Bone marrow (tissue), 2 donors: ENCODE measurements around the gene MGMT.

Experiments used
- DNase-seq, 2 donors: peaks; one replicate each; lab custom pipeline; 2025; lab: John Stamatoyannopoulos, UW

MGMT gene

DNA sequence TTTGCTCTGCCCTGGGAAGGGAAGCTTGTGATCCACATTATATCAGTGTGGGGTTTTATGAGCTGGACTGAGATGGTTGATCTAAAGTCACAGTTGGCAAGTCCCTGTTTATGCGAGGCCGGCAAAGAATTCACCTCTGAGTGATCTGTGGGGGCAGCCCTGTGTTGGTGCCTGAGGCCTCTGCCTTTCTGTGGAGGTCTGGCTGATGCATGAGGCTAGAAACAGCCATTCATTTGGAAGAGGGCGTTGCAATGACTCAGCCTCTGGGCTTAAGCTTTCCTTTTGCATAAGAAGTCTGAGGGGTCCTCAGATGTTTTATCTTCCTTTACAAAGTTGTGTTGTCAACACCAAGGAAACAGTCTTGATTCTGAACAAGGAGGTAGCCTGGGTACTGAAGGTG is 126.9 kb downstream of the MGMT start:
- DNase-seq, result no peak

DNA sequence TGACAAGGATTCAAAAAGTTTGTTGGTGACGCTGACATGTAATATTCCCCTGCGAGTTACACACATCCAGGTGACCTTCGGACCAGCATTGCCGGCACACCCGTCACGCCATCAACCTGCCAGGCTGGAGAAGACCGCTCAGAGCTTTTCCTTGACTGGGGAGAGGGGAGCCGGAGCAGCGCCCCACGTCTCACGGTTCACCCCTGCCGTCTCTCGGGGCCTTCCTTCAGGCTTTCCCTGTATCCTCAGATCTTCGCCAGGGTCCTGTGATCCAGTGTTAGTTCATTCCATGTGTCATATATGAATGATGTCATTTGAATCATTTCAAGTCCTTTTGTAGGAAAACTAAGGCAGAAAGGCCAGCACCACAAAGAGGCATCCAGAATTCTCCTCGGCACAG is 127.8 kb downstream of the MGMT start:
- DNase-seq, result no peak

GRCh38 chr10:129598413-129598812 is 131.4 kb downstream of the MGMT start:
- no peak for DNase-seq

- DNase-seq, result no peak
These were observed 132.1 kb downstream of the MGMT start for GRCh38 chr10:129599160-129599559.

GRCh38 chr10:129601737-129602136 is 134.7 kb downstream of the MGMT start:
- DNase-seq, result no peak

- no peak for DNase-seq
These were observed 136.0 kb downstream of the MGMT start for GRCh38 chr10:129602938-129603535.

DNA sequence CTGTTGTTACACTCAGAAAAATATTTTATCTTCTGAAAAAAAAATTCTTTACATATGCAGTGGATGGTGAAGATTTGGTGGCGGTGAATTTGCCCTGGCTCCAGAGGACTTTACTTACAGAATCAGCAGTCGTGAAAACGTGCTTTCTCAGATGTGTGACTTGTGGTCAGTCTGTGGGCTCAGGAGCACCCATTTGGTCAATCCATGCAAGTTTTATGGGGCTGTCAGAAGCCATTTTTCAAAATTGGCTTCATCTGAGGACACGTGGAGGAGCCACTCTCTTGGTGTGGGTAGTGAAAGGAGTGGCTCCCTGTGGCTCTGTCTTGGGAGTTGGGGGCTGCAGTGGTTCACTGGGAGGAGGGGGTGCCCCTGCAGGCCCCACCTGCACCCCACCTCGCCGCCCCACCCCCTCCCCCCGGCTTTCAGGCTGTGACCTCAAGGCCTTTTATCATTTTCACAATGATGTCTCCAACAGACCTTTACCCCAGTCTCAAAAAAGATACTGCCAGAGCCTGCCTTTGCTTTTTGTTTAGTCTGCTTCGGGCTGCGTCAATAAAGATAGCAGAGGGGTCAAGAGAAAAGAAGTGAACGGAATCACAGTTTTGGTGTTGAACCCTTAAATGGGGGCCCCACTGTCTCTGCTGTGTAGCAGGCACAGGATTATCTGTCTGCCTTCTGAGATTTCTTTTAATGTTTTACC is 137.4 kb downstream of the MGMT start:
- no peak for DNase-seq

- DNase-seq, result no peak
These were observed 138.4 kb downstream of the MGMT start for GRCh38 chr10:129605266-129605985.

- DNase-seq, result no peak
These were observed 139.0 kb downstream of the MGMT start for GRCh38 chr10:129605986-129606518.

DNA sequence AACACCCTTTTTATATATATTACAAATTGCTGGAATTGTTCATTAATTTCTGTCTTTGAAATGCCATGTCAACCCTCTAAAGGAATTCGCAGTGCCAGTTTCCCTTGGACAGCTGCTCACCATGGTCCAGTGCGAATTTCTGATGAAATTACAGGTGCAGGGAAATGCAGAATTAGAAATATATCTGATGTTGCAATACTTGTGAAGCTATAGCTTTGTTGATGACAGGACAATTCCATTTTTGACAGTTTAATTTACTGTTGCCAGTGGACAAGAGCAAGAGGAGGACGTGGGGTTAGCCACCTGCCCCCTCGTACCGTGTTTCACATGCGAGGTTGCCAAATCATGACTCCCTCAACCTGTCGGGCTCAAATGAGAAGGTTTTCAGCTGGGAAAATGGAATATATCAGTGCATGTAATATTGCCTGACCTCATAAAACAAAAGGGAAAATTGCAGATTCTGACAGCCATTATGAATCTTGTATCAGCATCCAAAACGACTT is 140.6 kb downstream of the MGMT start:
- no peak for DNase-seq

- DNase-seq, result no peak
These were observed 141.6 kb downstream of the MGMT start for GRCh38 chr10:129608653-129609052.

DNA sequence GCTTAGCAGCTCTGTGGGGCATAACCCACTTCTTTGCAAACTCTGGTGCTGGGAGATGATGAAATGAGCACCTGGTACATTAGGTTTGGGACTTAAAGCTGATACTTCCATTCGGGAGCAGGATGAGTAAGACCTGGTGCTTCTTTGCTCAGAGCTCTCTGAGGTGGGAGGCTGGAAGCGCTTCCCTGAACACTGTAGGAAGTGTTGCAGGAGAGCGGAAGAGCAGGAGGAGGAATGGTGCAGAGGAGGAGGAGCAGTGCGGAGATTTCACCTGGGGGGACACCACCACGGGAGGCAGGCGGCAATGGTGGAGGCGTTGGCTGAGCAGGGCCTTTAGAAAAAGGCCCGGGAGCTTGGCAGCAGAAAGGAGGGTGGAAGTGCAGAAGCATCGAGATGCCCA is 142.5 kb downstream of the MGMT start:
- no peak for DNase-seq

DNA sequence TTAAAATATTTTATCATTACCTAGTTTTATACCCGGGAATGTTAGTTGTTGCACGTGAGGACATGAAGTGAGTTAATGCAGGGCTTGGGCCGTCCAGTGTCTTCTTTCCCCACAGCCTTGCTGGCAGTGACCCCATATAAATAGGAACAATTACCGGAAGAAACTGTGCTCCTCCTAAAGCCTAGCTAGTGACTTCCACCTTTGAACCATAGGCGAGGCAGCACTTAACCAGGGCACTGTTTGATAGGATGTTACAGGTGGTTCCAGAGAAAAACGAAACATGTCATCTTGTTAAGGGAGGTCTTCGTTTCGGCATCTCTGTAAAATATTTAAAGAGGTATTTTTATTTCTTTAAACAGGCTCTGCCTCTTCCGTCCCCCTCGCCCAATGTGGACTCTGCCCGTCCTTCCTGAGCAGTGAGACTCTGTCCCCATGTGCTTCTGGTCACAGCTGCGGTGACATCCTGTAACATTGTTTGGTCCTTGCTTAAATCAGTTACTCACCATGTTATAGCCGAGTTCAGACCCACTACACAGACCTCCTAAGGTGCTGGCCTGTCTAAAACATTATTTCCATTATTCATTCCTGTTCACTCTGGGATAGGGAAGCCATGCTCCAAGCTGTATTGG is 145.6 kb downstream of the MGMT start:
- no peak for DNase-seq

GRCh38 chr10:129613377-129613980 is 146.4 kb downstream of the MGMT start:
- DNase-seq, result no peak

GRCh38 chr10:129614341-129614740 is 147.3 kb downstream of the MGMT start:
- DNase-seq, result no peak

DNA sequence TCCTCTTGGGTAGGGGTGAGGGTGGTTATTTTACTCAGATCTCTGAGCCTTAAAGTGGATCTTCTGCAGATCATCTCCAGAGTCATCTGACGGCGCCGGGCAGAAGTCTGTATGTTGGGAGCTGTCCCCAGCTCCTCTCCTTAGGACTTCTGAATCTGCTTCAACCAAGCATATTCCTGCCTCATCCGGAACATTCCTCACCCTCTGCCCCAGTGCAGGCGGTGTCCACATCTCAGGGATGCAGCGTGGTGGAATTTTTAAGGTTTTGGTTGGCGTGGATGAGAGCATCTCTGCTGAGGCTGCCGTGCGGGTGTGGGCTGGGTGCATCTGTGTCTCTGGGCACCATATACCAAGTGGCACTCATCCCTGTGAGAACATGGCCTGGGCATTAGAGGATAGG is 148.3 kb downstream of the MGMT start:
- DNase-seq, result no peak

DNA sequence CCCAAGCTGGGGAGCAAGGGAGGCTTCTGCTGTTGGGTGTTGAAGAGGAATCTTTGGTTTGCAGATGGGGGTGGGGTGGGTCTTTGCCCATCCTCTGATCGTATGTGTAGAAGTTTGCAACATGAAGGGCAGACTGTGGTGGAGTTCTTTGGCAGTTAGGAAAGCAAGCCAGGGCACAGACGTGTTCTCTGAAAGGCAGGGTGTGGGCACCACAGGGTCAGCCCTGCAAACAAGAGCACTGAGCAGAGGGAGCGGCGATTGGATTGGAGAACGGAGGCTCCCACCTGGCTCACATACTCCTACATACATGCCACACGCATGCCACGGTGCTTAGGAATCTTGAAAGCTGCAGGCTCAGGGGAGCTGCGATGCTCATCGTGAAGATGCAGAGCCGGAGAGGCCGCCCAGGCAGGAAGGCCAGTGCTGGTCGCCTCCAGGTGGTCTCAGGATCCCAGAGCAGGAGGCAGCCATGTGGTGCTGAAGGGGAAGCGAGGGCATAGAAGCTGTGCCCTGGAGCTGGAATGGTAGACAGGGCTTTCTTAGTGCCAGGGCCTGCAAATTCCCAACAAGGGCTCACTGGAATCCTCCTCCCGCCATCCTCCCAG is 149.0 kb downstream of the MGMT start:
- DNase-seq, result no peak

DNA sequence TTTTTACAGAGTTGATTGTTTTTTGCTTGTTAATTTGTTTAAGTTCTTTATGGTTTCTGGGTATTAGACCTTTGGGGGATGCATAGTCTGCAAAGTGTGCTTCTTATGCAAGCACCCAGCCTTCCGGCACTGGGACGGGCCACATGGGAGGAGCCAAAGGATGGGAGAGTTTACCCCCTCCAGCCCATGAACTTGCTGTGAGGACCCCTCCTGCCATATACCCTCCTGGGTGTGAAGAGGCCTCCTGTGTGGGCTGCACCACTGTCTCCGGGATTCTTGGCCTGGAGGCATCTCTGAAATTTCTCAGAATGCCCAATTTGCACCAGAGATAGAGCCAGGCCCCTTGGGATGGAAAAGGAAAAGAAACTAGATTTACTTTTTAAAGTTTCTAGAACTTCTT is 150.7 kb downstream of the MGMT start:
- no peak for DNase-seq

- DNase-seq, result no peak
These were observed 154.0 kb downstream of the MGMT start for GRCh38 chr10:129621062-129621461.

DNA sequence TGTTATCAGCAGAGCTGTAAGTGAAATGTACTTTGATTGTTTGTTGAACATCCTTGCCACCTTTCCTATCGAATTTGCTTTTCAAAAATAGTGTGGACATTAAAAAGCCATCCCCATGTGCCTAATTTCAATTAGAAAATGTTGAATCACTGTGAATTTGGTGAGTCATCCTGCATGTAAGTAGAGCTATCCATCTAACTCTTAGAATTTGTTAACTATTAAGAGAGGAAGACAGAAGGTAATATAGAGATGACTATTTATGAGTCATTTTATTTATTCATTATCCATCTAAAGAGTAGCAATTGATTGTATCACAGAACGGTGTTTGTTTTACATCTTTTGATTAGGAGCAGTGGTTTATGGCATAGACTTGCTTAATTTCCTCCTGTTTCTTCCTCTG is 154.7 kb downstream of the MGMT start:
- DNase-seq, result no peak

DNA sequence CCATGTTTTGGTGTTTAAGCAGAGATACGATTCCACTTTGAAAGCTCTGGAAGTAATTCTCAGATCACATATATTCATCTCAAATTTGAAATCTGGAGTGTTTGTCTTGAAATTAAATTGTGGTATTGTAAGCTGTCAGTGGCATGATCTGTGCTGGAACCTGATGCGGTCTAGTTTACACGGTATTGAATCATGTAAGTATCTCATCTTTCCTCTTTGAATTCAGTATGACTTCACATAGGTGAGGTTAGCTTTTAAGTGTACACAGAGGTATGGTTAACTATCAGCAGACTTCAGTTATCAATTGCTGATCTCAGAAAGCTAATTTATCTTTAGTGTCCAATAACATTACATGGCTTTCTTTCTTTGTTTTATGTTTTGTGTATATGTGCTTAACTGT is 155.2 kb downstream of the MGMT start:
- no peak for DNase-seq

GRCh38 chr10:129622736-129623135 is 155.7 kb downstream of the MGMT start:
- no peak for DNase-seq
